Occipital lobe (tissue), 2 donors: Measurements from ENCODE around the gene MEA1. TPM values are rescaled to one million over a fixed set of nuclear protein-coding genes. Genes with fewer than 3 reads are reported as not detected.
"Not testable (repeated sequence)": the region's sequence is repeated elsewhere in the genome, so short reads cannot be mapped to it uniquely, and the experiment has no call there.

Experiments
- DNase-seq: peaks from one replicate; lab custom pipeline; 2025; lab: John Stamatoyannopoulos, UW
- total RNA-seq: library from RNA; depleted of rRNA; stranded (reverse); fragments of >200 nt; gene quantifications from one replicate; pipeline ENCODE4 v1.2.3, GENCODE V29; 2014

MEA1 gene
- total RNA-seq: 27.8 TPM

- peak; percentile 99 for DNase-seq
Observed at GRCh38 chr6:43013843-43014433, at the start of gene MEA1, which contains the start of gene KLHDC3. Gene MEA1, minus strand, starts transcription at chr6:43013946. Its CDS starts 133 bp downstream, at chr6:43013813. Gene KLHDC3, plus strand, starts transcription at chr6:43014249. Its CDS starts 2,944 bp downstream, at chr6:43017193.

GRCh38 chr6:43062818-43063217, 49.1 kb upstream of the MEA1 start:
- no peak for DNase-seq

- no peak for DNase-seq
Observed at GRCh38 chr6:43061861-43062260, 48.1 kb upstream of the MEA1 start.

GRCh38 chr6:43060755-43061633, 47.2 kb upstream of the MEA1 start:
- no peak for DNase-seq

GRCh38 chr6:43060034-43060754, 46.4 kb upstream of the MEA1 start:
- no peak for DNase-seq

GRCh38 chr6:43059168-43060033, 45.7 kb upstream of the MEA1 start, which contains the start of the genes KLC4 and MRPL2:
Gene KLC4, plus strand, starts transcription at chr6:43059631. Its CDS starts 1,705 bp downstream, at chr6:43061336.
Gene MRPL2, minus strand, starts transcription at chr6:43059434. Its CDS starts 53 bp downstream, at chr6:43059381.
- peak; percentile 99 for DNase-seq

GRCh38 chr6:43058531-43058930, 44.8 kb upstream of the MEA1 start:
- DNase-seq: no peak

GRCh38 chr6:43055966-43056365, 42.2 kb upstream of the MEA1 start:
- no peak for DNase-seq

- DNase-seq: no peak
Observed at GRCh38 chr6:43054206-43054943, 40.6 kb upstream of the MEA1 start.

- peak; percentile 76 for DNase-seq
Observed at GRCh38 chr6:43053545-43054205, 39.9 kb upstream of the MEA1 start, which contains the start of gene CUL7. Gene CUL7, minus strand, starts transcription at chr6:43053851. Its CDS starts 1,063 bp downstream, at chr6:43052788.

- no peak for DNase-seq
Observed at GRCh38 chr6:43052842-43053544, 39.2 kb upstream of the MEA1 start.

- no peak for DNase-seq
Observed at GRCh38 chr6:43052225-43052841, 38.6 kb upstream of the MEA1 start.

GRCh38 chr6:43050981-43051380, 37.2 kb upstream of the MEA1 start:
- no peak for DNase-seq

- DNase-seq: no peak
Observed at GRCh38 chr6:43047998-43048397, 34.3 kb upstream of the MEA1 start.

- no peak for DNase-seq
Observed at GRCh38 chr6:43045371-43045930, 31.7 kb upstream of the MEA1 start.

- no peak for DNase-seq
Observed at GRCh38 chr6:43043310-43043709, 29.6 kb upstream of the MEA1 start.

- not testable (repeated sequence) for DNase-seq
Observed at GRCh38 chr6:43041475-43041874, 27.7 kb upstream of the MEA1 start.
